ENCODE data around the gene RBMS2.

DNA sequence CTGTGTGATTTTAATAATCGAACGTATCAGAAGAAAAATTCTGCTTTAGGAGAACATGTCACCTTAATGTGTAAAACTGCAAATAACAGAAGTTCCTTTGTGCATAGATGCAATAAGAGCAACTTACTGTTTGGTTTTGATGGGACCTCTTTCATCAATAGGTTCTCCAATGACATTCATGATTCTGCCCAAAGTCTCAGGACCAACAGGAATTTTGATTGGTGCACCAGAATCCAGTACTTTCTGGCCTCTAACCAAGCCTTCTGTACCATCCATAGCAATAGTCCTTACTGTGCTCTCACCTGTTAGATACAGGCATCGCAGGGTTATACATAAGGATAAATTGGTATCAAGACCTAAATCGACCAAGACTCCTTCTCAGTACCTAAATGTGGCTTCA is 123.0 kb downstream of the RBMS2 start:
- TF ChIP-seq, protein P1, sequence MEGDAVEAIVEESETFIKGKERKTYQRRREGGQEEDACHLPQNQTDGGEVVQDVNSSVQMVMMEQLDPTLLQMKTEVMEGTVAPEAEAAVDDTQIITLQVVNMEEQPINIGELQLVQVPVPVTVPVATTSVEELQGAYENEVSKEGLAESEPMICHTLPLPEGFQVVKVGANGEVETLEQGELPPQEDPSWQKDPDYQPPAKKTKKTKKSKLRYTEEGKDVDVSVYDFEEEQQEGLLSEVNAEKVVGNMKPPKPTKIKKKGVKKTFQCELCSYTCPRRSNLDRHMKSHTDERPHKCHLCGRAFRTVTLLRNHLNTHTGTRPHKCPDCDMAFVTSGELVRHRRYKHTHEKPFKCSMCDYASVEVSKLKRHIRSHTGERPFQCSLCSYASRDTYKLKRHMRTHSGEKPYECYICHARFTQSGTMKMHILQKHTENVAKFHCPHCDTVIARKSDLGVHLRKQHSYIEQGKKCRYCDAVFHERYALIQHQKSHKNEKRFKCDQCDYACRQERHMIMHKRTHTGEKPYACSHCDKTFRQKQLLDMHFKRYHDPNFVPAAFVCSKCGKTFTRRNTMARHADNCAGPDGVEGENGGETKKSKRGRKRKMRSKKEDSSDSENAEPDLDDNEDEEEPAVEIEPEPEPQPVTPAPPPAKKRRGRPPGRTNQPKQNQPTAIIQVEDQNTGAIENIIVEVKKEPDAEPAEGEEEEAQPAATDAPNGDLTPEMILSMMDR (IDR thresholded peaks at IDR 0.05) = no peak
- TF ChIP-seq POLR2A (IDR thresholded peaks at IDR 0.05) (no peak), POLR2AphosphoS5 (IDR thresholded peaks at IDR 0.05) (no peak)

All from upper lobe of left lung (tissue), 4 donors.